H9 (cell line): ENCODE results near the gene PROCA1. TPM values are rescaled to one million over a fixed set of nuclear protein-coding genes. Genes with fewer than 3 reads are reported as not detected.

Experiments used
- DNase-seq: peaks from one replicate; pipeline ENCODE4 v3.0.0-alpha.2; 2017
- H2AFZ ChIP-seq: one replicate; pipeline ENCODE4 v1.6.1; 2013; ENCODE audit warnings: mild to moderate bottlenecking, low read length, control low read depth, moderate library complexity
- H2AK5ac ChIP-seq: 2 replicates; pipeline ENCODE4 v1.6.1; 2013; ENCODE audit warnings: low read length, control low read depth, mixed read lengths; ENCODE audit not compliant: insufficient read length
- H2BK120ac ChIP-seq: one replicate; pipeline ENCODE4 v1.6.1; 2013; ENCODE audit warnings: low read depth, mild to moderate bottlenecking, low read length, control low read depth, inconsistent platforms; ENCODE audit not compliant: poor library complexity, severe bottlenecking
- H2BK12ac ChIP-seq: 2 replicates; pipeline ENCODE4 v1.6.1; 2013; ENCODE audit warnings: low read length, control low read depth, mixed read lengths, low read depth; ENCODE audit not compliant: insufficient read length
- H2BK15ac ChIP-seq: 2 replicates; pipeline ENCODE4 v1.6.1; 2013; ENCODE audit warnings: low read depth, low read length, control low read depth
- H2BK20ac ChIP-seq: one replicate; pipeline ENCODE4 v1.6.1; 2013; ENCODE audit warnings: low read depth, mild to moderate bottlenecking, low read length, control low read depth, inconsistent platforms; ENCODE audit not compliant: poor library complexity, severe bottlenecking
- H2BK5ac ChIP-seq: 2 replicates; pipeline ENCODE4 v1.6.1; 2013; ENCODE audit warnings: low read length, control low read depth, mixed read lengths; ENCODE audit not compliant: insufficient read length
- H3K14ac ChIP-seq: 2 replicates; pipeline ENCODE4 v1.6.1; 2013; ENCODE audit warnings: low read length, control low read depth; ENCODE audit not compliant: insufficient read depth
- H3K18ac ChIP-seq: 2 replicates; pipeline ENCODE4 v1.6.1; 2013; ENCODE audit warnings: low read depth, mild to moderate bottlenecking, mixed read lengths, low read length, control low read depth; ENCODE audit not compliant: insufficient read length
- H3K23ac ChIP-seq: 2 replicates; pipeline ENCODE4 v1.6.1; 2013; ENCODE audit warnings: low read length, control low read depth, mixed read lengths, low read depth; ENCODE audit not compliant: insufficient read length
- H3K23me2 ChIP-seq: 2 replicates; pipeline ENCODE4 v1.6.1; 2013; ENCODE audit warnings: low read depth, mild to moderate bottlenecking, mixed read lengths, low read length, control low read depth; ENCODE audit not compliant: insufficient read length, poor library complexity, severe bottlenecking
- H3K27ac ChIP-seq: 2 replicates; pipeline ENCODE4 v1.5.1; 2013; ENCODE audit warnings: low read length, control low read depth, mixed read lengths, low read depth; ENCODE audit not compliant: insufficient read length
- H3K27me3 ChIP-seq: 2 replicates; pipeline ENCODE4 v1.6.1; 2013; ENCODE audit warnings: low read length, control low read depth, inconsistent platforms; ENCODE audit not compliant: insufficient read depth
- H3K4ac ChIP-seq: 2 replicates; pipeline ENCODE4 v1.6.1; 2013; ENCODE audit warnings: low read depth, mild to moderate bottlenecking, control low read depth, inconsistent platforms, low read length, moderate library complexity
- H3K4me1 ChIP-seq: 2 replicates; pipeline ENCODE4 v1.6.1; 2013; ENCODE audit warnings: low read length, control low read depth, inconsistent platforms; ENCODE audit not compliant: insufficient read depth
- H3K4me2 ChIP-seq: 2 replicates; pipeline ENCODE4 v1.6.1; 2013; ENCODE audit warnings: low read length, control low read depth, mixed read lengths; ENCODE audit not compliant: insufficient read length, insufficient read depth
- H3K56ac ChIP-seq: 2 replicates; pipeline ENCODE4 v1.6.1; 2013; ENCODE audit warnings: low read depth, mild to moderate bottlenecking, mixed read lengths, low read length, control low read depth; ENCODE audit not compliant: insufficient read length
- H3K79me1 ChIP-seq: 2 replicates; pipeline ENCODE4 v1.6.1; 2013; ENCODE audit warnings: low read depth, mild to moderate bottlenecking, moderate library complexity, low read length, control low read depth, inconsistent platforms; ENCODE audit not compliant: insufficient read depth, poor library complexity, severe bottlenecking
- H3K79me2 ChIP-seq: 2 replicates; pipeline ENCODE4 v1.6.1; 2013; ENCODE audit warnings: low read length, control low read depth, inconsistent platforms; ENCODE audit not compliant: insufficient read depth
- H3K9ac ChIP-seq: 2 replicates; pipeline ENCODE4 v1.6.1; 2013; ENCODE audit warnings: low read length, control low read depth, mixed read lengths; ENCODE audit not compliant: insufficient read length; ENCODE audit errors: extremely low read depth
- H3K9me3 ChIP-seq: one replicate; pipeline ENCODE4 v1.6.1; 2013; ENCODE audit warnings: low read depth, low read length, inconsistent platforms; ENCODE audit not compliant: control insufficient read depth
- H3T11ph ChIP-seq: one replicate; pipeline ENCODE4 v1.6.1; 2013; ENCODE audit warnings: mild to moderate bottlenecking, low read length, control low read depth, inconsistent platforms
- H4K20me1 ChIP-seq: one replicate; pipeline ENCODE4 v1.6.1; 2013; ENCODE audit not compliant: control insufficient read depth, insufficient read length, insufficient read depth
- H4K5ac ChIP-seq: 2 replicates; pipeline ENCODE4 v1.6.1; 2013; ENCODE audit warnings: low read depth, mild to moderate bottlenecking, mixed read lengths, low read length, control low read depth; ENCODE audit not compliant: insufficient read length
- H4K8ac ChIP-seq: replicated peaks from 2 replicates; pipeline ENCODE4 v1.6.1; 2013; ENCODE audit warnings: low read length, control low read depth, mixed read lengths, low read depth; ENCODE audit not compliant: insufficient read length
- H4K91ac ChIP-seq: 2 replicates; pipeline ENCODE4 v1.6.1; 2013; ENCODE audit warnings: low read depth, mild to moderate bottlenecking, moderate library complexity, mixed read lengths, low read length, control low read depth; ENCODE audit not compliant: insufficient read length
- H3K27ac Mint-ChIP-seq, 3 experiments: 2 replicates in 2 of 3; 3 replicates in 1 of 3; pipeline ENCODE4 v1.8.0; 2020 to 2021; ENCODE audit warnings: mixed read lengths in 3 of 3, mild to moderate bottlenecking in 1 of 3, moderate library complexity in 1 of 3
- H3K27me3 Mint-ChIP-seq: 2 replicates; pipeline ENCODE4 v1.8.0; 2021; ENCODE audit warnings: low read depth, mild to moderate bottlenecking, moderate library complexity, mixed read lengths
- H3K36me3 Mint-ChIP-seq, 3 experiments: 2 replicates in 2 of 3; 3 replicates in 1 of 3; pipeline ENCODE4 v1.8.0; 2020 to 2021; ENCODE audit warnings: low read depth in 3 of 3, mixed read lengths in 3 of 3; ENCODE audit not compliant: insufficient read depth in 1 of 3
- H3K4me1 Mint-ChIP-seq, 2 experiments: 2 replicates each; pipeline ENCODE4 v1.8.0; 2020; ENCODE audit warnings: mixed read lengths in 2 of 2
- H3K4me3 Mint-ChIP-seq, 2 experiments: 2 replicates in 1 of 2; 3 replicates in 1 of 2; pipeline ENCODE4 v1.8.0; 2020 to 2021; ENCODE audit warnings: mild to moderate bottlenecking in 2 of 2, mixed read lengths in 2 of 2, moderate library complexity in 1 of 2
- H3K9me3 Mint-ChIP-seq, 2 experiments: 2 replicates in 1 of 2; 3 replicates in 1 of 2; pipeline ENCODE4 v1.8.0; 2020; ENCODE audit warnings: mild to moderate bottlenecking in 2 of 2, mixed read lengths in 2 of 2, moderate library complexity in 1 of 2
- WGBS: extraction: QIAGEN DNeasy Blood & Tissue Kit; methylation state at CpG from one replicate; pipeline ENCODE4 v1.1.7; 2013; ENCODE audit warnings: missing lambda C conversion rate, low lambda C conversion rate, mixed read lengths; ENCODE audit not compliant: insufficient read length; ENCODE audit errors: extremely low coverage; 5-methylcytosine and 5-hydroxymethylcytosine counted together
- total RNA-seq: library from RNA; stranded (reverse); gene quantifications from 2 replicates; pipeline ENCODE4 v1.2.1, GENCODE V29; 2021
- TF ChIP-seq, protein P1 (sequence below): fragments of 200-600 bp; sonication (generic); conservative IDR thresholded peaks from 3 replicates; pipeline ENCODE4 v1.8.0; 2021; ENCODE audit warnings: antibody characterized with exemption, mild to moderate bottlenecking

The PROCA1 gene
- total RNA-seq, 1 experiment from 2014 or later = 15.0 TPM

DNA sequence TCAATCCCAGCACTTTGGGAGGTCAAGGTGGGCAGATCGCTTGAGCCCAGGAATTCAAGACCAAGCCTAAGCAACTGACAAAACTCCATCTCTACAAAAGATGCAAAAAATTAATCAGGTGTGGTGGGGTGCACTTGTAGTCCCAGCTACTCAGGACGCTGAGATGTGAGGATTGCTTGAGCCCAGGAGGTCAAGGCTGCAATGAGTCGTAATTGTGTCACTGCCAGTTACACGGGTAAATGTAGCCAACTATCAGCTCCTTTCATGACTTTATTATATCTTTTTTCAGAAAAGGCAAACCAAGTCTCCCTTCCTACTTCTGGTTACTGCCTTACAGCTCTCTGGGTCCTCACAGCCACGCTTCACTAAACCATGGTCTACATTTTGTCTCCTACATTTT is 53.9 kb downstream of the PROCA1 start:
- Mint-ChIP-seq H3K9me3 (peaks cover 28 to 33% of the 10 kb centered on the region in 2 experiments), H3K27me3 (no peaks in the 10 kb centered on the region; the same call in 1 of the 2 replicates)

More for the DNA sequence above, 53.9 kb downstream of the PROCA1 start:
- no peaks in the 10 kb centered on the region for H4K20me1 ChIP-seq
- peaks cover 8% of the 10 kb centered on the region in 2 experiments for H3K4me1 Mint-ChIP-seq
- H3K4me1 ChIP-seq = peaks cover 2% of the 10 kb centered on the region; the same call in 1 of the 2 replicates
- no peak overlapping the region for H3K27ac ChIP-seq
- no peak overlapping the region for H3K14ac ChIP-seq
- no peak overlapping the region for H2AK5ac ChIP-seq
- H3K56ac ChIP-seq = no peak overlapping the region
- H3K9ac ChIP-seq = no peak overlapping the region
- H3K4me2 ChIP-seq = no peak overlapping the region
- H3K4me3 Mint-ChIP-seq = no peak overlapping the region
- H3K79me2 ChIP-seq = peaks cover 10% of the 10 kb centered on the region; the same call in 1 of the 2 replicates
- no peak overlapping the region for H3T11ph ChIP-seq
- no peak overlapping the region for H4K8ac ChIP-seq
- no peak overlapping the region for H2AFZ ChIP-seq
- no peak overlapping the region for H3K4ac ChIP-seq
- H3K23me2 ChIP-seq = peaks cover 4% of the 10 kb centered on the region
- H3K79me1 ChIP-seq = no peaks in the 10 kb centered on the region
- no peaks in the 10 kb centered on the region for H3K9me3 ChIP-seq
- H3K27me3 ChIP-seq = no peaks in the 10 kb centered on the region
- no peak overlapping the region for H4K91ac ChIP-seq
- no peak overlapping the region for H2BK5ac ChIP-seq
- TF ChIP-seq, protein P1, sequence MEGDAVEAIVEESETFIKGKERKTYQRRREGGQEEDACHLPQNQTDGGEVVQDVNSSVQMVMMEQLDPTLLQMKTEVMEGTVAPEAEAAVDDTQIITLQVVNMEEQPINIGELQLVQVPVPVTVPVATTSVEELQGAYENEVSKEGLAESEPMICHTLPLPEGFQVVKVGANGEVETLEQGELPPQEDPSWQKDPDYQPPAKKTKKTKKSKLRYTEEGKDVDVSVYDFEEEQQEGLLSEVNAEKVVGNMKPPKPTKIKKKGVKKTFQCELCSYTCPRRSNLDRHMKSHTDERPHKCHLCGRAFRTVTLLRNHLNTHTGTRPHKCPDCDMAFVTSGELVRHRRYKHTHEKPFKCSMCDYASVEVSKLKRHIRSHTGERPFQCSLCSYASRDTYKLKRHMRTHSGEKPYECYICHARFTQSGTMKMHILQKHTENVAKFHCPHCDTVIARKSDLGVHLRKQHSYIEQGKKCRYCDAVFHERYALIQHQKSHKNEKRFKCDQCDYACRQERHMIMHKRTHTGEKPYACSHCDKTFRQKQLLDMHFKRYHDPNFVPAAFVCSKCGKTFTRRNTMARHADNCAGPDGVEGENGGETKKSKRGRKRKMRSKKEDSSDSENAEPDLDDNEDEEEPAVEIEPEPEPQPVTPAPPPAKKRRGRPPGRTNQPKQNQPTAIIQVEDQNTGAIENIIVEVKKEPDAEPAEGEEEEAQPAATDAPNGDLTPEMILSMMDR = no peak
- no peak overlapping the region for H3K18ac ChIP-seq
- DNase-seq = no peak
- no peak overlapping the region for H2BK120ac ChIP-seq
- no peak overlapping the region for H3K23ac ChIP-seq
- WGBS = no CpG with 5 or more reads among the region's 5 CpGs
- H2BK15ac ChIP-seq = no peak overlapping the region
- H2BK12ac ChIP-seq = no peak overlapping the region
- H4K5ac ChIP-seq = no peak overlapping the region
- H3K36me3 Mint-ChIP-seq = peaks cover 36 to 56% (median 45%) of the 10 kb centered on the region in 3 experiments
- H3K27ac Mint-ChIP-seq = no peak overlapping the region
- H2BK20ac ChIP-seq = no peak overlapping the region
